ENCODE data around the gene WRAP53.

DNA sequence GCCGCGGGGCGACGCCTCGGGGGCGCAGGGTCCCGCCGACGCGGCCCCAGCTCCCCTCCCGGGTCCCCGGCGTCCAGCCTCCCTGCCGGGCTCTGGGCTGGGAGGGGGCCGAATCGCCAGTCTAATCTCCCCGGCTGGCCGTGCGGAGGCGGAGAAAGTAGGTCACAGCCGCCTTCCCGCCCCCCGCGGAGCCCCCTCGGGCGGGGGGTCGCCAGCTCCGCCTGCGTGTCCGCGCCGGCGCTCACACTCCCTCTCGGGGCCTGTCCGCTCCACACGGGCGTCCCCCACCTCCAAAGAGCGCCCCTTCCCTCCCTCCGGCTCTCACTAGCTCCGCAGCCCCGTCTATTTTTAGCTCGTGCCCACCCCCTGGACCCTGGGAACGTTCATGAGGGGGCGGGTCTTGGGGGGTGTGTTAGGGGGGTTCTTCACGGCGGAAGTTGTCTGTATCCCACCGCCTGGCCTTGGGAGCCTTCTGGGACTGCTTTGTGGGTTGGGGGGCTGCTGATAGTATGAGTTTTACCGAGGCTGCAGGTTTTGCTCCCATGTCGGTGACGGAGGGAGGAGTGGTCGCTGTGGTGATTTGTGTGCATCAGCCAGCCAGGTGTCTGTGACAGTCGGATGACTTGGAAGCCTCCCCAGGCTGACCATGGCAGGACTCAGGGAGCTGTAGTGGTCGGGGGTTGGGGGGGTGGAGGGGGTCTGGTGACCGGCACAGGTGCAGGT, 36.5 kb upstream of the WRAP53 start:
- TF ChIP-seq, protein P1, sequence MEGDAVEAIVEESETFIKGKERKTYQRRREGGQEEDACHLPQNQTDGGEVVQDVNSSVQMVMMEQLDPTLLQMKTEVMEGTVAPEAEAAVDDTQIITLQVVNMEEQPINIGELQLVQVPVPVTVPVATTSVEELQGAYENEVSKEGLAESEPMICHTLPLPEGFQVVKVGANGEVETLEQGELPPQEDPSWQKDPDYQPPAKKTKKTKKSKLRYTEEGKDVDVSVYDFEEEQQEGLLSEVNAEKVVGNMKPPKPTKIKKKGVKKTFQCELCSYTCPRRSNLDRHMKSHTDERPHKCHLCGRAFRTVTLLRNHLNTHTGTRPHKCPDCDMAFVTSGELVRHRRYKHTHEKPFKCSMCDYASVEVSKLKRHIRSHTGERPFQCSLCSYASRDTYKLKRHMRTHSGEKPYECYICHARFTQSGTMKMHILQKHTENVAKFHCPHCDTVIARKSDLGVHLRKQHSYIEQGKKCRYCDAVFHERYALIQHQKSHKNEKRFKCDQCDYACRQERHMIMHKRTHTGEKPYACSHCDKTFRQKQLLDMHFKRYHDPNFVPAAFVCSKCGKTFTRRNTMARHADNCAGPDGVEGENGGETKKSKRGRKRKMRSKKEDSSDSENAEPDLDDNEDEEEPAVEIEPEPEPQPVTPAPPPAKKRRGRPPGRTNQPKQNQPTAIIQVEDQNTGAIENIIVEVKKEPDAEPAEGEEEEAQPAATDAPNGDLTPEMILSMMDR (conservative IDR thresholded peaks at IDR 0.05; ENCODE audit: low read depth, low read length) = no peak
- TF ChIP-seq EZH2 (IDR thresholded peaks at IDR 0.05; ENCODE audit: low read length, unreplicated experiment) (no peak), EZH2phosphoT487 (IDR thresholded peaks at IDR 0.05; ENCODE audit: borderline replicate concordance, low read length) (no peak)

All from PC-3 (cell line).